Measurements from ENCODE around the gene SLC4A5.

GRCh38 chr2:74297391-74297790, 45.8 kb downstream of the SLC4A5 start:
- TF ChIP-seq CTCF (IDR thresholded peaks at IDR 0.05 in 8 of 11, conservative IDR thresholded peaks at IDR 0.05 in 3 of 11) (no peak), POLR2A (IDR thresholded peaks at IDR 0.05) (no peak), POLR2AphosphoS5 (IDR thresholded peaks at IDR 0.05) (no peak)
